HG02678 (cell line): Measurements from ENCODE around the gene PTPRN2.

ENCODE experiments used
- ATAC-seq: cut with Tn5 transposase; IDR thresholded peaks from one replicate; pipeline ENCODE4 v1.9.1; 2021; ENCODE audit warnings: mild to moderate bottlenecking, moderate library complexity; ENCODE audit not compliant: unreplicated experiment

PTPRN2 gene

GRCh38 chr7:158291998-158292397 is 295.6 kb downstream of the PTPRN2 start:
- no peak for ATAC-seq

DNA sequence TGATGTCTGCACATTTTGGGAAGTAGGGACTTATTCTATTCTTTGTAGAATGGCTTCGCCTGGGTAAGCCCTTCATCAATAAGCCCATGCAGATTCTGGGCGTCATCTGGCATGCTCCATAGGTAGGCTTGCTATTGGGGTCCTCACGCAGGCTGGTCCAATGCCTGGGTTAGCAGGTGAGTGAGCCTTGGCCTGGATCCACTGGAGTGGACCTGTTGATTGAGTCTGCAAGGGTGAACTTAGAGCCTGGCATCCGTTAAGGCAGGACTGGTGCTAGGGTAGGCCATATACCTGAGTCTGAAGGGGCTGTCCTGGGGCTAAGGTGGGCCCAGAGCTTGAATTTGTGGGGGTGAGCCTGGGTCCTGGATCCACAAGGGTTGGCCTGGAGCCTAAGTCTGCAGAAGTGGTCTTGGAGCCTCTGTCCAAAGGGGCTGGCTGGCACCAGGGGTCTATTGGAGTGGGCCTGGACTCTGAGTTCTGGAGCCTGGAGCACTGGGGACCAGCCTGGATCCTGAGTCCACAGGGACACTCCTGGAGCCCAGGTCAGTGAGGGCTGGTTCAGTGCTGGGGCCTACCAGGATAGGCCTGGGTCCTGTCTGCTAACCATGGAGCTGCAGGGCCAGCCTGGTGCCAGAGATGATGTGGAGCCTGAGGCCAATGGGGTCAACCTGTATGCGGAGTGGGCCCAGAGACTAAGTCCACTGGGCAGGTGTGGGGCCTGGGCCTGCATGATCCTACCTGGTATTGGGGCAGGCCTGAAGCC is 297.7 kb downstream of the PTPRN2 start:
- ATAC-seq = no peak

DNA sequence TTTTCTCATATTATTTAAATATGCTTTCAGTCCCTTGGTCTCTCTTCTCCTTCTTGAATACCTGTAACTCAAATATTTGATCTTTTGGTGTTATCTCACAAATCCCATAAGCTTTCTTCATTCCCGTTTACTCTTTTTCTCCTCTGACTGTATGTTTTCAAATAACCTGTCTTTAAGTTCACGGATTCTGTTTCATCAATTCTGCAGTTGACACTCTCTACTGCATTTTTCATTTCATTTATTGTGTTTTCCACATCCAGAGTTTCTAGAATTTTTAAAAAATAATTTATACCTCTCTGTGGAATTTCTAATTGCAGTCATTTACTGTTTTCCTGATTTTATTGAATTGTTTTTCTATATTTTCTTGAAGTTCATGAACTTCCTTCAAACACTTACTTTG is 298.4 kb downstream of the PTPRN2 start:
- ATAC-seq = no peak

GRCh38 chr7:158286210-158286609 is 301.4 kb downstream of the PTPRN2 start:
- ATAC-seq = no peak

GRCh38 chr7:158285383-158285770 is 302.2 kb downstream of the PTPRN2 start:
- ATAC-seq = no peak

- ATAC-seq = no peak
These were observed 302.8 kb downstream of the PTPRN2 start for GRCh38 chr7:158284617-158285382.

DNA sequence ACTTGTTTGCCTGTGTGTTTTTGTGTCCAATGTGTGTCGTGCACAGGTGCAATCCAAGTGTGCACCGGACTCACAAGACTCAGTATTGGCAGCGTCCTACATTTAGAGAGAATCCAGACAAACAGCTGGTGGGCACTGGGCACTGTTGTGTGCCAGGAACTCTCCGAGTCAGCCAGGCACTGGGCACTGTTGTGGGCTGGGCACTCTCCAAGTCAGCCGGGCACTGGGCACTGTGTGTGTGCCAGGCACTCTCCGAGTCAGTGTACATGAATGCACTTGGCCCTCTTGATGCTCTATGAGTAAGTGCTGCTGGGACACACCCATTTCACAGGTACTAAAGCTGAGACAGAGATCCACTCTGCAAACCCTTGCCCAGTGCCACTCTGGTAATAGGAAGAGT is 303.5 kb downstream of the PTPRN2 start:
- no peak for ATAC-seq

GRCh38 chr7:158283016-158283974 is 304.3 kb downstream of the PTPRN2 start:
- ATAC-seq = no peak

DNA sequence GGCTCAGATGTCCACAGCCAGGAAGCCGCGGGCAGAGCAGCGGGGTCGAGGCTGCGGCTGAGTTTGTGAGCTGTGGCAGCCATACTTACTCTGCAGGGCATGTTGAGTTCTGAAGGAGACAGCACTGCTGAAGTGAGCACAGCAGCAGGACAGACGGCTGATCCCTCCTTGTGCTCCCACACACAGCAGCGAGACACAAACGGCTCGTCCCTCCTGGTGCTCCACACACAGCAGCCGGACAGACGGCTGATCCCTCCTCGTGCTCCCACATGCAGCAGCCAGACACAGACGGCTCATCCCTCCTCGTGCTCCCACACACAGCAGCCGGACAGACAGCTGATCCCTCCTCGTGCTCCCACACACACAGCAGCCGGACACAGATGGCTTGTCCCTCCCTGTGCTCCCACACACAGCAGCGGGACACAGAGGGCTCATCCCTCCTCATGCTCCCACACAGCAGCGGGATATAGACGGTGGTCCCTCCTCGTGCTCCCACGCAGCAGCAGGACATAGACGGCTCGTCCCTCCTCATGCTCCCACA is 305.1 kb downstream of the PTPRN2 start:
- ATAC-seq = no peak

DNA sequence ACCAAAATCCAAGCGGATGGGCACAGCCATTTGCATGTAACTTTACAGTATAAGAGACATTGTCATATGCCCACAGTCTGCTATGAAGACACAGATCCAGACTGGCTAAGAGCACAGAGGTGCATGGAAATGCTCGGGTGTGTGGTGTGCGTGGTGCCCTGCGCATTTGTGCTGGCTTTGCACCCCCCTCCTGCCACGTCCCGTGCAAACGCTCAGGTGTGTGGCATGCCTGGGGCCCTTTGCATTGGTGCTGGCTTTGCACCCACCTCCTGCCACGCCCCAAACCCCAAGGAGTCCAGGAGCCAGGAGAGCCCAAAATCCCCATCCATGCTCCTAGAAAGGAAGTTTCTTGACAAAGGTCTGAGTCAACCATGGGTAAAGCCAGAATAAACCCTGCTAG is 306.2 kb downstream of the PTPRN2 start:
- no peak for ATAC-seq

DNA sequence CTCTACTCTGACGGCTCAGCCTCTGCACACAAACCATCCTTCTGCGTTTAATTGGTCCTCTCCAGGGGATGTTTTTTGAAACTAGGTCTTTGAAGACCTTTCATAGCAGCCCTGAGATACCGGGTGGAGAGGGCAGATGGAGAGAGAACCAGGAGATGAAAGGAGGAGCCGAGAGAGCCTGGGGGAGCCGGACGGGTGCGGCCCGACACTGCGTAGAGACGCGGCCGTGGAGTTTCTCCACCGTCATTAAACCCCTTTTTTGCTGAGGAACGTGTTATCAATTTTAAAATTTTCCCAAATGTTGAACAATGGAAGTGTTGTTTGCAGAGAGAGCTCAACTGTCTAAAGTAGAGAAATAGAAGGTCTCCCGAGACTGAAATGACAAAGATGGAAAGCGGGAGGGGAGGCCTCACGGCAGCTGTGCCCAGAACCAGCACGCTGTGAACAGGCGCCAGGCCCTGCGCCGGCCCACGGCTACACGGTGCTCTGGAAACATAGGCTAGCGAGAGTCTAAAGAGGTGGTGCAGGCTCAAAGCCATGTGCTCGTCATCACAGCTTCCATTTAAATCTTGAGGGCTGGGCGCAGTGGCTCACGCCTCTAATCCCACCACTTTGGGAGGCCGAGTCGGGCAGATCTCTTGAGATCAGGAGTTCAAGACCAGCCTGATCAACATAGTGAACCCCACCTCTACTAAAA is 307.0 kb downstream of the PTPRN2 start:
- no peak for ATAC-seq

GRCh38 chr7:158279539-158280447 is 307.8 kb downstream of the PTPRN2 start:
- ATAC-seq = no peak

DNA sequence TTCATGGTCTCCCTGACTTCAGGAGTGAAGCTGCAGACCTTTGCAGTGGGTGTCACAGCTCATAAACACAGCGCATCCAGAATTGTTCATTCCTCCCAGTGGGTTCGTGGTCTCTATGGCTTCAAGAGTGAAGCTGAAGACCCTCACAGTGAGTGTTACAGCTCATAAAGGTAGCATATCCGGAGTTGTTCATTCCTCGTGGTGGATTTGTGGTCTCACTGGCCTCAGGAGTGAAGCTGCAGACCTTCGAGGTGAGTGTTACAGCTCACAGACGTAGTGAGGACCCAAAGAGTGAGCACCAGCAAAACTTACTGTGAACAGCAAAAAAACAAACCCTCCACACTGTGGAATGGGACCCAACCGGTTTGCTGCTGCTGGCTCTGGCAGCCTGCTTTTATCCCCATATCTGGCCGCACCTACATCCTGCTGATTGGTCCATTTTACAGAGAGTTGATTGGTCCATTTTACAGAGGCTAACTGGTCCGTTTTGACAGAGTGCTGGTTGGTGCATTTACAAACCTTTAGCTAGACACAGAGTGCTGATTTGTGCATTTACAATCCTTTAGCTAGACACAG is 308.8 kb downstream of the PTPRN2 start:
- ATAC-seq = no peak

GRCh38 chr7:158277219-158278141 is 310.1 kb downstream of the PTPRN2 start:
- ATAC-seq = no peak

DNA sequence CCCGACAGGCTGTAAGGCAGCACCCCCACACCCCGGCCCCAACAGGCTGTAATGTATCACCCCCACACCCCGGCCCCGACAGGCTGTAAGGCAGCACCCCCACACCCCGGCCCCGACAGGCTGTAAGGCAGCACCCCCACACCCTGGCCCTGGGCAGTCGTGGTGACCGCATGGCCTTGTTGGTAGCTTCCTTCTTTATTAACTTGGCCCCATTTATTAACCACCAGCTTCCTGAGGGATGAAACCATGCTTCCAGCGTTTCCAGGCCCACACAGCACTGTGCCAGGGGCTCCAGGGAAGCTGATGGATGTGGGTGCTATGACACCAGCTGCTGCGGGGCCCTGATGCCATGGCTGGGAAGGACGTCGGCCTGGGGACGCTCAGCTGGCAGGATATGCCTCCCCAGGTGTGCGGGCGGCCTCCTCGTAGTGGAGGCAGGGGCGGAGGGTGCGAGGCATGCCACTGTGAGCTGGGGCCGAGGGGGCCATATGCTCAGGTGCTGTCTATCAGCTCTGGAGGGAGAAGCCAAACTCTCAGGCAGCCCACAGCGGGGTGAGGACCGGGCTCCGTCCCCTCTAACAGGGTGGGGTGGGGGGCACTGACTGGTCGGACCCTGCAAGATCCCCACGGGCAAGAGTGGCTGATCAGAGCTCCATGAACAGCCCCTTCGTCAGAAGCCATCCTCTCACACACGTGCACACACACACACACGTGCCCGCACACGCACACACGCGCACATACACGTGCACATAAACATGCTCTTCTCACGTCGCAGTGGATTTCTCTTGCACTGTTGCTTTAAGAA is 311.0 kb downstream of the PTPRN2 start:
- ATAC-seq = no peak

GRCh38 chr7:158275711-158276413 is 311.8 kb downstream of the PTPRN2 start:
- no peak for ATAC-seq
